Activated naive CD4-positive, alpha-beta T cell treated with anti-CD3 and anti-CD28 coated beads, Interleukin-2, amount 50 U/mL, for 24 hours (primary cell): ENCODE measurements around the gene BANF2.

Experiments
- H3K27ac Mint-ChIP-seq: one replicate; pipeline ENCODE4 v1.8.0; 2021; ENCODE audit warnings: mild to moderate bottlenecking, mixed read lengths
- H3K27me3 Mint-ChIP-seq: one replicate; pipeline ENCODE4 v1.8.0; 2021; ENCODE audit warnings: mixed read lengths
- H3K36me3 Mint-ChIP-seq: one replicate; pipeline ENCODE4 v1.8.0; 2021; ENCODE audit warnings: mixed read lengths
- H3K4me1 Mint-ChIP-seq: one replicate; pipeline ENCODE4 v1.8.0; 2021; ENCODE audit warnings: mixed read lengths
- H3K4me3 Mint-ChIP-seq: one replicate; pipeline ENCODE4 v1.8.0; 2021; ENCODE audit warnings: mild to moderate bottlenecking, mixed read lengths
- H3K9me3 Mint-ChIP-seq: one replicate; pipeline ENCODE4 v1.8.0; 2021; ENCODE audit warnings: mixed read lengths

The BANF2 gene

DNA sequence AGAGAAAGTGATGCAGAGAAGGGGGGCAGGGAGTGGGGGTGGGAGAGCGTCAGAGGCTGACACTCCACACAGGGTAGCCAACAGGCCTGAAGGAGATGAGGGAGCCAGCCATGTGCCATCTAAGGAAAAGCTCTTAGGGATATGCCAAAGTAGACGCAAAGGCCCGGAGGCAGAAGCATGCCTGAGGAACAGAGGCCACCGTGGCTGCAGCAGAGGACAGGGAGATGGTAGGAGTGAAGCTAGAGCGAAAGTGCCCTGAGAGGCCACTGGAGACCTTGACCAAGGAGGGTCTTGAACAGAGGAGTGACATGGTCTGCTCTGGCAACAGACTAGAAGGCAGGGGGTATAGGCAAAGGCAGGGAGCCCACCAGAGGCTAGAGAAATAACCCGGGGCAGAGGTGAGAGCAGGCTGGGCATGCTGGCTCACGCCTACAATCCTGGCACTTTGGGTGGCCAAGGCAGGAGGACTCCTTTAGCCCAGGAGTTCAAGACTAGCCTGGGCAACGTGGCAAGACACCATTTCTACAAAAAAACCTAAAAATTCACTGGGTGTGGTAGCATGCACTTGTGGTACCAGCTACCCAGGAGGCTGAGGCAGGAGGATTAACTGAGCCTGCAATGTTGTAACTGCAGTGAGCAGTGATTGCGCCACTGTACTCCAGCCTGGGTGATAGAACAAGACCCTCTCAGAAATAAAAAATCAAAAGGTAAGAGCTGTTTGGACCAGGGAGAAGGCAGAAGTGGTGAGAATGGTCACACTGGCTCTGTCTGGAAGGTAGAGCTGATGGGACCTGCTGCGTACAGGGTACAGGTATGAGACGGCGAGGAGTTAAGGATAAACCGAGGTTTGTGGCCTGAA is 24.0 kb upstream of the BANF2 start:
- H3K4me3 Mint-ChIP-seq, result no peak overlapping the region
- H3K36me3 Mint-ChIP-seq, result no peaks in the 10 kb centered on the region
- H3K4me1 Mint-ChIP-seq, result peaks cover 11% of the 10 kb centered on the region
- H3K27me3 Mint-ChIP-seq, result no peaks in the 10 kb centered on the region
- no peak overlapping the region for H3K27ac Mint-ChIP-seq
- H3K9me3 Mint-ChIP-seq, result no peaks in the 10 kb centered on the region

DNA sequence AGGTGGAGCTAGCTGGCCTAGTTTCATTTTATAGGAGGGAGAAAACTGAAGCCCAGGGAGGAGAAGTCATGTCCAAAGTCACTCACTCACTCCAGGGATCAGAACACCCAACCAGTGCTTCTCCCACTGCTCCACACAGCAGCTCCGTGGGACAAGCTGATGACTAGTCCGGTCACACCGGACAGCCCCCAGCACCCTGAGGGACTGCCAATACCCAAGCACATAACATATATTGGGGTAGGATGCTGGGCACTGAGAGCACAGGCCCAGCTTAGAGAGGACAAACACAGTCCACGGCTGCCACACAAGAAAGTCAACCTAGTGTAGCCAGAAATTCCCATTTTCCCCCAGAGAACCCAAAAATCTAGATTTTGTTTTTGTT is 23.4 kb upstream of the BANF2 start:
- no peaks in the 10 kb centered on the region for H3K36me3 Mint-ChIP-seq
- peaks cover 11% of the 10 kb centered on the region for H3K4me1 Mint-ChIP-seq
- no peak overlapping the region for H3K27ac Mint-ChIP-seq
- no peaks in the 10 kb centered on the region for H3K27me3 Mint-ChIP-seq
- no peak overlapping the region for H3K4me3 Mint-ChIP-seq
- H3K9me3 Mint-ChIP-seq, result no peaks in the 10 kb centered on the region

DNA sequence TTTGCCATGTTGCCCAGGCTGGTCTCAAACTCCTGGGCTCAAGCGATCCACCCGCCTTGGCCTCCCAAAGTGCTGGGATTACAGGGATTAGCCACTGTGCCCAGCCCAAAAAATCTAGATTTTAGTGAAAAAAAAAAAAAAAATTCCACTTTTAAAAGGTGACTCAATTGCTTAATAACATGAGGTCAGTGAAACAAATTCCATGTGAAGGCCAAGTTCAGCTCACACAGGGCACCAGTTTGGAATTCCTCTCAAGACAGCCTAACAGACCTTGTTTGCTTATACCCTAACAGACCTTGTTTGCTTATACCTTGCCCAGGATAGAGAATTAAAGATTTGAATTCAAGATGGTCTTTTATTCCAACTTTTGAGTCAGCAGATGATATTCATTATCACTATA is 22.8 kb upstream of the BANF2 start:
- H3K27me3 Mint-ChIP-seq, result no peaks in the 10 kb centered on the region
- H3K4me3 Mint-ChIP-seq, result no peak overlapping the region
- no peaks in the 10 kb centered on the region for H3K36me3 Mint-ChIP-seq
- no peak overlapping the region for H3K27ac Mint-ChIP-seq
- H3K9me3 Mint-ChIP-seq, result no peaks in the 10 kb centered on the region
- H3K4me1 Mint-ChIP-seq, result peaks cover 11% of the 10 kb centered on the region

DNA sequence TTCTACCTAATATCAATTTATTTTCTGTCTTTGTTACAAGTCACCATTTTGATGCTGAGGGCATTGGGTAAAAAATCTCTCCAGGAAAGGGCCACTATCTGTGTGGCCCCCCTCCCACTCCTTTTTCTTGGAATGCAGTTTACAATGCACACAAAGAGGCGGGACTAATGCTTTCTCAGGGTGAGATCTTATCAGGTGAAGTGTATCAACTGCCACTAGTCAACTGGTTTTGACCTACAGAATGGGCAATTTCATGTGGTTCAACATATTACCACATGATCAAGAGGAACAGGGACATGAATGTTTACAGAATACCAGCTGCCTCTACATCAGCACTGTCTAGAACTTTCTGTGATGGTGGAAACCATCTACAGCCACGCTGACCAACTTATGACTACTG is 21.5 kb upstream of the BANF2 start:
- Mint-ChIP-seq H3K4me3 (no peak overlapping the region), H3K36me3 (no peaks in the 10 kb centered on the region), H3K27ac (no peak overlapping the region), H3K27me3 (no peaks in the 10 kb centered on the region), H3K9me3 (no peaks in the 10 kb centered on the region), H3K4me1 (peaks cover 18% of the 10 kb centered on the region)

DNA sequence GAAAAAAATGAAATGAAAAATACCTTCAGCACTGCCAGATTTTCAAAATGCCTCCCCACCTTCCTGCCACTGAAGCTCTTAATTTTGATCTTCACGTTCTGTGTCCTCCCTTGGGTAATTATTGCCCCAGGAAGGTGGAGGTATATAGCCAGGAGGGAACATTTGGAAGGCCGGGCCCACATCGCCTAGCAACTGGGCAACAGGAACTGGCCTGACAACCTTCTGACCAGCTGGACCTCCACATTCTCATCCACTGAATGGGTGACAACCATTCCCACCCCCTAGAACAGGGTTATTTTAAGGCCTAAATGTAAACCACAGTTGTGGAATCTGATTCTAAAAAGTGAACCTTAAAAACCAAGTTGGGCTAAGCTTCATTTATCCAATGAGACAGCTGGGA is 20.9 kb upstream of the BANF2 start:
- Mint-ChIP-seq H3K27me3 (peaks cover 1% of the 10 kb centered on the region), H3K4me3 (no peak overlapping the region), H3K27ac (no peak overlapping the region), H3K4me1 (peaks cover 19% of the 10 kb centered on the region), H3K9me3 (no peaks in the 10 kb centered on the region), H3K36me3 (no peaks in the 10 kb centered on the region)

DNA sequence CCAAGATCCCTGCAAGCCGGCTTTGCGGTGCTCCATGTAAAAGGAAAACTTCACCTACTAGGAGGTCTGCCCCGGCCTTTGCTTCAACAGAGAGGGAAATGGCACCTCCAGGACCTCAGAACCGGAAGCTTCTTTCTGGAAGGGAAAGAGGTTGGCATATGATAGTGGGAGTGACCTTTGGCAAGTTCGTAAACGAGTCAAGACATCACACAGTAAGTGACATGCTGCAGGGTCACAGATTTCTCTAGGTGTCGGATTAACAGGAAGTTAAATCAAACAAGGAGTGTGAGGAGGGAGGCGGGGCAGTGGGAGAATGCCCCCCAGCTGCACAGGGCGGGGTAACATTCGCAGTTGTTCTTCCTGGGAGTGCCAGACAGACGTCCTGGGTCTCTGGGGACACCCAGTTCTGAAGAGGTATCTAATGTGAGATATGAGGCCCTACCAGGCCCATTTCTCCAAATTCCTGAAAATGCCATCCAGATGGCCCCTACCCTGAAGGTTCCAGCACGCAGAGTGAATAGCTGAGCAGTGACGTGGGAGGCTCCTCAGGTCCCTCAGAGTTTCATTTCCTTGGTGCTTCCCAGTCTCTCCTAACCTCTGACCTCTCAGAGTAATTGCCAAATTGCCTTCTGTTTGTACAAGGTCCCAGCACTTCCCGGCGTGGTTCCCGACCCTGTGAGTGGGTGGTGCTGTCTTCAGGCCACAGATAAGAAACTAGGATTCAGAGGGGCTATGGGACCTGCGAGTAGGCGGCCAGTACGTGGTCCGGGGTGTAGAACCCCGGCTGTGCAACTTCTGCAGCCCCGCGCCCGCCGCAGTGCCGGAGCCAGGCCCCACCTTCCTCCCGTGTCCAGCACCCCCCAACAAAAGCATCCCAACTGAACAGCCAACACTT is 19.6 kb upstream of the BANF2 start:
- Mint-ChIP-seq H3K4me3 (peak overlapping the region; percentile 86), H3K27me3 (peaks cover 8% of the 10 kb centered on the region), H3K9me3 (no peaks in the 10 kb centered on the region), H3K4me1 (peaks cover 19% of the 10 kb centered on the region), H3K27ac (peak overlapping the region; percentile 30), H3K36me3 (no peaks in the 10 kb centered on the region)

DNA sequence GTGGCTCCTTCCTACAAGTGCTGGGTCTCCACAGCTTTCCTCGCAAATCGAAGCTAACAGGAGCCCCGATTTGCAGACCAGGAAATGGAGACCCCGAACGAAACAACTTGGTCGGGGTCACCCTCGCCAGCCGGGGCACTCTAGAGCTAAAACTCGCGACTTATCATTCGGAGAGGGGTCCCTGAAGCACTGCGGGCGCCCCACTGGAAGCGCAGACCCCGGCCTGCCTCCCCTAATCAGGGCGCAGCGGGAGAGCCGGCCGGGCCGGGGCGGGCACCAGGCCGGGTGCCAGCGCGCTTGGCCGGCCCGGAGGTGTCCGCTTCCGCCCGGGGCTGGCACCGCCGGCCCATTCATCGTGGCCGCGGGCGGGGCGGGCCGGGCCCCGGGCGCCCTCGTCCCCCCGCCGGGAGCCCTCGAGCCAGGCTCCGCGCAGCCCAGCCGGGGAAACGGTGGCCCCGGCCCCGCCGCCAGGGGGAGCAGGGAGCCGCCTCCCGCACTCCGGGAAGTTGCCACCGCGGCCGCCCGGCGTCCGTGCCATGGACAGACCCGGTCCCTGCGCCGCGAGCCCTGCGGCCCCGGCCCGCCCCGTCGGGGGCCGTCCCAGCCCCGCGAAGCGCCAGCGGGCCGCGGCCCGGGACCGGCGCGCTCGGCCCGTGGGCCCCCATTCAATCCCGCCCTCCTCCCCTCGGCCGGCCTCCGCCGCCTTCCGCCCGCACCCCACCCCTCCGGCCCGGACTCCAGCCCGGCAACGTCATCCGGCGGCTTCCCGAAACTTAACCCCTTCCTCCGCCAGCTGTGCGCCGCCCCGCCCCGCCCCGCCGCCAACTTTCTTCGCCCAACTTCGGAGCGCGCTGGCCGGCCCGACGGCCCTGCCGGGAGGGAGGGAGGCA is 18.7 kb upstream of the BANF2 start:
- Mint-ChIP-seq H3K27ac (no peak overlapping the region), H3K9me3 (no peaks in the 10 kb centered on the region), H3K36me3 (no peaks in the 10 kb centered on the region), H3K4me1 (peaks cover 19% of the 10 kb centered on the region), H3K4me3 (peak overlapping the region; percentile 86), H3K27me3 (peaks cover 10% of the 10 kb centered on the region)

DNA sequence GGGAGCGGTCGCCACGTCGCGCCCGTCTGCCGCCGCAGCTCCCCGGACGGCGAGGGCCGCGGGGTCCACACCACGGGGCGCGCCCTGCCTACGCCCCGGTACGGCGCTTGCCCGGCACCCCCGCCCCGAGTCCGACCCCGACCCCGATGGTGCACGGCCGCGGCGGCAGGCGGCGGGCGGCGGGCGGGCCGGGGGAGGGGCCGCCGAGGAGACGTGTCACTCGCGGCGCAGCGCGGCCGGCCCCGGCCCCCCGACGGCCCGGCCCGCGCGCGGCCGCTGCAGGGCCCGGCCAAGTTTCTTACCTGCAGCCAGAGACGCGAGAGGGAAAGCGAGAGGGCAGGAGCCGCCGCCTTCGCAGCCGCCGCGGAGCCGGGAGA is 18.1 kb upstream of the BANF2 start:
- Mint-ChIP-seq H3K4me3 (peak overlapping the region; percentile 90), H3K27me3 (peaks cover 12% of the 10 kb centered on the region), H3K4me1 (peaks cover 19% of the 10 kb centered on the region), H3K9me3 (no peaks in the 10 kb centered on the region), H3K27ac (no peak overlapping the region), H3K36me3 (no peaks in the 10 kb centered on the region)

DNA sequence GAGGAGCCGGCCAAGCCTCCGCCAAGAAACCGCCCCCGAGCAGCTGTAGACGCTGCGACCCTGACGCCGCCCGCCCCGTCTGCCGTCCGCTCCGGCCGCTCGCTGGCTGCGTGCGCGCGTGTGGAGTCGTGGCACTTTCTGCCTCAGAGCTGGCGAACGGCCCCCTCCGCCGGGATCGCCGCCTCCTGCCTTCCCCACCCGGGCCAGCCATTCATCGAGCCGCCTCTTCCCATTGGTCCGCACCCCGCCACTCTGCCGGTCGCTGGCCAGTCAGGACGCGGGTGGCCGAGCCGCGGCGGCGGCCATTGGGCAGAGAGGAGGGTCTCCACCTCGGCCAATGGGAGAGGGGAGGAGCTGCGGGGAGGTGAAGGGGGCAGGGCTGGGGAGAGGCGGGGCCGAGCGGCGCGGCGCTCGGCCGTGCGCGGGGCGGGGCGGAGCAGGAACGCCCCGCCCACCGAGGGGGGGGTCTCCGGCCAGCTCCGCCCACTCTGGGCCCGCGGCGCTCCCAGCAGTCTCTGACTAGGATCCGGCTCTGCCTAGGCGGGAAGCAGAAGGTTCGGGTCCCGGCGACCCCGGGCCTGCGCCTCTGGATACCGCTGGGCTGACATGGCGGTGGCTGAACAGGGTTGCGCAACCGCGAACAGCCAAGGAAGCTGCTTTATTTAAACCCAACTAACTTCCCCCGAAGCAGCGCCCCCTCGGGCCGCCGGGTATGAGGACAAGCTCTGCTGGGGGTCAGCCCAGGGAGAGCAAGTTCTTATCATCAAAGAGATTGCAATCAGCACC is 17.5 kb upstream of the BANF2 start, which contains the start of gene RRBP1:
Gene RRBP1 (minus strand): TSS at position 140 of the 786 bp plus-strand sequence. CDS start 21,735 bp downstream, outside the sequence.
- Mint-ChIP-seq H3K27ac (peak within 1 kb of the TSS; percentile 51), H3K9me3 (no peaks in the 10 kb centered on the region), H3K4me3 (peak within 1 kb of the TSS; percentile 90), H3K27me3 (peaks cover 17% of the 10 kb centered on the region), H3K4me1 (peaks cover 19% of the 10 kb centered on the region), H3K36me3 (no peaks in the 10 kb centered on the region)

DNA sequence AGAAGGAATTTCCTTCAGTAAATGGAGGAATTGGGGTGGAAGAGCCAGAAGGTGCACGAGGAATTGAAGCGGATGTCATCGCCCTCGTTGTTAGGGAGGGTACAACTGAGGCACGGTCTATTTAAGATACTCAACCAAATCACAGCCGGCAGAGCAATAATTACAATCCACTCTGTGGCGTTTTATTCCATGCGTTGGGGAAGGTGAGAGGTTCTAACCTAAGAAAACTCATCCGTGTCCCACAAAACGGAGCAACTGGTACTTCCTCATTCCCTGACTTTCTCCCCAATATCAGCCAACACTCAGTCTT is 16.9 kb upstream of the BANF2 start:
- H3K4me1 Mint-ChIP-seq, result peaks cover 19% of the 10 kb centered on the region
- no peaks in the 10 kb centered on the region for H3K36me3 Mint-ChIP-seq
- peak overlapping the region; percentile 90 for H3K4me3 Mint-ChIP-seq
- peak overlapping the region; percentile 41 for H3K27ac Mint-ChIP-seq
- H3K27me3 Mint-ChIP-seq, result peaks cover 21% of the 10 kb centered on the region
- H3K9me3 Mint-ChIP-seq, result no peaks in the 10 kb centered on the region

DNA sequence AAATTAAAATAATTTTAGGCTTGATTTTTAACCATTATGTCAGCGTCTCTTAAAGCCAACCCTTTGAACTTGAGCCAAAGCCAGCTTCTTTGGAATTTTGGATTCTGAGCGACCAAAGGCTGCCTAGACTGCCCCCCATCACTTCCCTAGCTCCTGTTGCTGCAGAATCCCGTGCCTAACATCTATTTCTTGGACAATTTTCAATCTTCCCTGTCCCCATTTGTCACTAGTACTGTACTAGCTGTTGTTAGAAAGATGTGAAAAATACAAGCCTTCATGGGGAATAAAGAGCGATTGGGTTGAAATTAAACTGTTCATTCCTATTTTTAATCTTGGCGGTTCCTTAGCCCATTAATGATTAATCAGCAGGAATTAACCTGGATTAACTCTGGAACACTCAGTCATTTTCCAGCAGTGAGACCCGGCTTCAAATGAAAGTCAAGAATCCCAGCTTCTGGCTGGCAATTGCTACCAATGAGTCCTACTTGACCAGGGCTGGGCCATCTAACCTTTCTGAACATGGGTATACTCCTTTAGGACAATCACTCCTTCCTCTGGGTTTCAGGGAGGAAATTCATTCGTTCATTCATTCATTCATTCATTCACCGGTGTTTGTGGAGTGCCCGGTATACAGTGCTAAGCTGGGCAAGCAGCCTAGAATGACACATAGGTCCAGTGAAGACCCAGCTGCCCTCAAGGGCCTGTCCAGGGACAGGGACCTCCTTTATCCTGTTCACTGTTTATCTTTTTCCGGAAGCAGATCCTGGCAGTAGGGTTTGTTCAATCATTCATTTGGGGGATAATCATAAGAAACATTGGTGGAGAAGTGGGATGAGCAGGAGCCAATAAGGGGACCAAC is 16.3 kb upstream of the BANF2 start:
- H3K27me3 Mint-ChIP-seq, result peaks cover 21% of the 10 kb centered on the region
- peak overlapping the region; percentile 72 for H3K4me3 Mint-ChIP-seq
- no peaks in the 10 kb centered on the region for H3K9me3 Mint-ChIP-seq
- H3K4me1 Mint-ChIP-seq, result peaks cover 19% of the 10 kb centered on the region
- no peak overlapping the region for H3K27ac Mint-ChIP-seq
- no peaks in the 10 kb centered on the region for H3K36me3 Mint-ChIP-seq

DNA sequence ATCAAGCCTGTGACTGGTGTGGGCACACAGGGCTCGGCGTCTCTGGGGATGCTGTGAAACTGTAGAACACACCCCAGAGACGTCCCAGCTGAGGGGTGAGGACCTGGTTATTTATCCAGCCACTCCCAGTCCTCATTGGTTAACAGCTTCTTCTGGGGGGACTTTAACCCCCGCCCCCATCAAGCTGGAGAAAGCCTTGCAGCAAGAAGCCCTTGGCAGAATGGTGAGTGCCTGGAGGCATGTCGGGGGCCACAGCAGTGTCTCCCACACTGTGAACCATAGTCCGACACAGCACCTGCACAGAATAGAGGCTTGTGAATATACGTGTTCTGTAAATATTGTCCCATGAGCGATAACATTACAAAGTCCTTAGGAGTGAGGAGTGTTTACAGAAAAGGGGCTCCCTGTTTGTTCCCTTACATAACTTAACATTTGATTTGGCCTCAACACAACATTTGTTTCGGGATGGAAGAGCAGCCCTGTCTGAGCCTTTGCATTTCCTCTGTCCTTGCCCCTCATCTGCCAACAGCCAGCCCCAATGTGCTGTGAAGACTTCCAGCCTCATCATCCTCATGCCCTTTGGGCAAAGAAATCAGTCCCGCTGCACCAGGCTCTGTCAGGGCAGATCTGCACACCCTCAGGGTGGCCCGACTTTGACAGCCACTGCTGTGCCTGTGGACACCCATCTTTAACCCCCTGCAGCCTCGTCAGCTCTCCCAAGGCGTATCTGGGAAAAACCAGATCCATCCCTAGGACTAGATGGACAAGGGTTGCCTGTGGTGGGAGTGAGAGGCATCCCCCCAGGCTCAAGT is 15.5 kb upstream of the BANF2 start:
- H3K27ac Mint-ChIP-seq, result no peak overlapping the region
- H3K4me3 Mint-ChIP-seq, result peak overlapping the region; percentile 72
- peaks cover 21% of the 10 kb centered on the region for H3K27me3 Mint-ChIP-seq
- peaks cover 19% of the 10 kb centered on the region for H3K4me1 Mint-ChIP-seq
- H3K36me3 Mint-ChIP-seq, result no peaks in the 10 kb centered on the region
- no peaks in the 10 kb centered on the region for H3K9me3 Mint-ChIP-seq

DNA sequence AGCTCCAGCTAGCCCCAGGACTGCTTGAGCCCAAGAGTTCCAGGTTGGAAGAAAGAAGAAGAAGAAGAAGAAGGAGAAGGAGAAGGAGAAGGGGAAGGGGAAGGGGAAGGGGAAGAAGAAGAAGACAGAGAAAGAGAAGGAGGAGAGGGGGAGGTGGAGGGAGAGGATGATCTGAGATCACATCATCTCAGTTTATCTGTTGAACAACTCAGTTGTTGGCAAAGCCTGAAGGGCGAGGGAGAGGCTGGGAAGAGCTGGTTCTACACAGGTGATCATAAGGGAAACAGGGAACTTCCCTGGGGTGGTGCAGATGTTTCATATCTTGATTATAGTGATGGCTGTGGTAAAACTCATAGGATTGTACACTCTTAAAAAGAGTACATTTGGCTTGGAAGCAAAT is 14.6 kb upstream of the BANF2 start:
- H3K4me3 Mint-ChIP-seq, result no peak overlapping the region
- peaks cover 11% of the 10 kb centered on the region for H3K4me1 Mint-ChIP-seq
- H3K36me3 Mint-ChIP-seq, result no peaks in the 10 kb centered on the region
- peaks cover 21% of the 10 kb centered on the region for H3K27me3 Mint-ChIP-seq
- H3K27ac Mint-ChIP-seq, result no peak overlapping the region
- no peaks in the 10 kb centered on the region for H3K9me3 Mint-ChIP-seq
